SU-DHL-6 (cell line): ENCODE results near the gene IMPACT.

Experiments
- CTCF ChIP-seq: fragments of 200-600 bp; sonication (generic); IDR thresholded peaks from one replicate; pipeline ENCODE4 v1.5.1; 2017; ENCODE audit warnings: antibody characterized with exemption, mild to moderate bottlenecking, low read length, moderate library complexity; ENCODE audit not compliant: insufficient read depth, poor library complexity, severe bottlenecking
- EZH2phosphoT487 ChIP-seq: fragments of 200-600 bp; sonication (generic), shearing (Covaris generic); conservative IDR thresholded peaks from 2 replicates; pipeline ENCODE4 v1.6.1; 2018; ENCODE audit warnings: mild to moderate bottlenecking, antibody characterized with exemption, low read length, moderate library complexity, mixed read lengths

DNA sequence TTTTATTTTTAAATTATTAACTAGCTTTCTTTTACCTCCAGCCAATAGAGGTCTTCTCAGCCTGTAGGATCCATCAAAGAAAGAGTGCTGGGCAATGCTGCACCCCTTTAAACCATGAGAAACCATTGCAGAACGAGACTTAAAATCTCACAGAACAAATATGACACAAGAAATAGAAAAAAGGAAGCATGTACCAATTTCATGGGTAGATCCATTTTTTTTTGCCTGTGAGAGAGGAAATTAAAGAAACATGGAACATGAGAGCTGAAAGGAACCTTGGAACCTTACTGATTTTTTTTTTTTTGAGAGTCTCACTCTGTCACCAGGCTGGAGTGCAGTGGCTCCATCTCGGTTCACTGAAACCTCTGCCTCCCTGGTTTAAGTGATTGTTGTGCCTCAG is 47.9 kb downstream of the IMPACT start:
- TF ChIP-seq CTCF (no peak), EZH2phosphoT487 (no peak)
